HepG2 (cell line): Measurements from ENCODE around the gene ATPAF2. TPM values are rescaled to one million over a fixed set of nuclear protein-coding genes. Genes with fewer than 3 reads are reported as not detected.

Experiments used
- CREBL2 ChIP-seq: sonication (generic); formaldehyde crosslinking; IDR thresholded peaks from 2 replicates; pipeline ENCODE4 v1.8.1; 2023; ENCODE audit warnings: missing genetic modification reagents, mild to moderate bottlenecking, borderline replicate concordance
- EED ChIP-seq: sonication (generic); formaldehyde crosslinking; IDR thresholded peaks from 2 replicates; pipeline ENCODE4 v1.5.0; 2020; ENCODE audit warnings: mild to moderate bottlenecking, missing genetic modification reagents
- ETS1 ChIP-seq: sonication (generic); formaldehyde crosslinking; IDR thresholded peaks from 2 replicates; pipeline ENCODE4 v1.4.0; 2020; ENCODE audit warnings: missing genetic modification reagents
- FOXK2 ChIP-seq: fragments of 450-650 bp; IDR thresholded peaks from 2 replicates; pipeline ENCODE4 v1.6.1; 2016
- TAF15 ChIP-seq: fragments of 200-400 bp; formaldehyde crosslinking; IDR thresholded peaks from one replicate; pipeline ENCODE4 v1.6.1; 2018; ENCODE audit warnings: mild to moderate bottlenecking, low read depth, low read length; ENCODE audit not compliant: poor library complexity, severe bottlenecking
- TFDP2 ChIP-seq: sonication (generic); formaldehyde crosslinking; IDR thresholded peaks from 2 replicates; pipeline ENCODE4 v1.4.0; 2020; ENCODE audit warnings: missing genetic modification reagents
- ZEB1 ChIP-seq: IDR thresholded peaks from 2 replicates; pipeline ENCODE4 v1.6.1; 2012; ENCODE audit warnings: mild to moderate bottlenecking, low read depth, inconsistent platforms; ENCODE audit not compliant: insufficient replicate concordance
- ZHX2 ChIP-seq, 2 experiments: sonication (generic) in 1 of 2; formaldehyde crosslinking in 1 of 2; IDR thresholded peaks; 2 replicates each; pipeline versions ENCODE4 v1.6.1 to v1.9.0; 2014 to 2022; ENCODE audit warnings: antibody characterized with exemption in 1 of 2, borderline replicate concordance in 1 of 2, inconsistent platforms in 1 of 2, low read depth in 1 of 2, missing genetic modification reagents in 1 of 2
- ZNF276 ChIP-seq: sonication (generic); formaldehyde crosslinking; IDR thresholded peaks from 2 replicates; pipeline ENCODE4 v1.4.0; 2020; ENCODE audit warnings: mild to moderate bottlenecking, low read depth, missing genetic modification reagents
- ZNF343 ChIP-seq: sonication (generic); formaldehyde crosslinking; IDR thresholded peaks from 2 replicates; pipeline ENCODE4 v1.4.0; 2020; ENCODE audit warnings: mild to moderate bottlenecking, missing genetic modification reagents
- ZNF503 ChIP-seq: sonication (generic); formaldehyde crosslinking; IDR thresholded peaks from 2 replicates; pipeline ENCODE4 v1.4.0; 2020; ENCODE audit warnings: missing genetic modification reagents
- ZNF576 ChIP-seq: sonication (generic); formaldehyde crosslinking; IDR thresholded peaks from 2 replicates; pipeline ENCODE4 v1.4.0; 2020; ENCODE audit warnings: mild to moderate bottlenecking, missing genetic modification reagents
- polyA plus RNA-seq, 8 experiments: library from polyadenylated mRNA; depleted of rRNA in 3 of 8; stranded (reverse) in 7 of 8; unstranded in 1 of 8; fragments of >200 nt; fragmentation: Illumina TruSeq in 4 of 8; extraction: Trizol in 4 of 8; gene quantifications; 2 replicates each; pipeline versions ENCODE4 v1.2.1 to v1.2.3, GENCODE V29; 2011 to 2016; ENCODE audit warnings: low read depth in 4 of 8, missing spikeins in 1 of 8, mixed read lengths in 1 of 8; ENCODE audit not compliant: insufficient read depth in 1 of 8
- total RNA-seq, 5 experiments: library from RNA; depleted of rRNA; stranded (reverse); fragments of >200 nt; fragmentation: Illumina TruSeq; extraction: Trizol; gene quantifications; 2 replicates each; pipeline ENCODE4 v1.2.3, GENCODE V29; 2016; ENCODE audit warnings: low read depth in 1 of 5

ATPAF2 gene
- total and polyA plus RNA-seq, 2 of the 13 experiments (the other 11 are each of a cell fraction or from before 2014, with no cell fraction given), result 15.0 to 16.5 TPM

- peak; percentile 36; the same call in 1 of the 2 replicates for TF ChIP-seq ZHX2 (IDR thresholded peaks at IDR 0.05; ENCODE audit: low read depth)
- peak; percentile 64; the same call in 1 of the 2 replicates for TF ChIP-seq ZHX2 (CRISPR knock-in tag; IDR thresholded peaks at IDR 0.05; ENCODE audit: borderline replicate concordance)
- TF ChIP-seq FOXK2, result peak; percentile 57; the same call in 1 of the 2 replicates
- TF ChIP-seq ZNF503 (CRISPR knock-in tag), result peak; percentile 57; the same call in 1 of the 2 replicates
- no peak for TF ChIP-seq EED (CRISPR knock-in tag)
- no peak for TF ChIP-seq ETS1 (CRISPR knock-in tag)
- TF ChIP-seq ZNF576 (CRISPR knock-in tag), result peak; percentile 87; the same call in 1 of the 2 replicates
- TF ChIP-seq ZNF276 (CRISPR knock-in tag), result peak; percentile 89
- no peak for TF ChIP-seq ZEB1
- no peak for TF ChIP-seq TAF15
- TF ChIP-seq CREBL2 (CRISPR knock-in tag), result no peak
- peak; percentile 92; the same call in 1 of the 2 replicates for TF ChIP-seq ZNF343 (CRISPR knock-in tag)
- TF ChIP-seq TFDP2, result peak; percentile 76
Measured at GRCh38 chr17:18038861-18039534, at the start of gene ATPAF2, which contains the start of gene GID4 (continued).
